Pulmonary artery endothelial cell (primary cell): ENCODE results near the gene BPGM. TPM values are rescaled to one million over a fixed set of nuclear protein-coding genes. Genes with fewer than 3 reads are reported as not detected.
"Not testable (repeated sequence)": the region's sequence is repeated elsewhere in the genome, so short reads cannot be mapped to it uniquely, and the experiment has no call there.

ENCODE experiments used
- DNase-seq: peaks from one replicate; pipeline ENCODE4 v3.0.0-alpha.2; 2011; ENCODE audit warnings: low read depth, low spot score
- total RNA-seq: library from RNA; depleted of rRNA; stranded (reverse); fragments of >200 nt; gene quantifications from 2 replicates; pipeline ENCODE4 v1.2.3, GENCODE V29; 2014

BPGM gene
- total RNA-seq, 1 donor from 2014 or later: 33.1 TPM

GRCh38 chr7:134662166-134662870 lies 15.7 kb downstream of the BPGM start:
- no peak for DNase-seq

GRCh38 chr7:134662871-134663205 lies 16.2 kb downstream of the BPGM start:
- no peak for DNase-seq

GRCh38 chr7:134665045-134665444 lies 18.4 kb downstream of the BPGM start:
- not testable (repeated sequence) for DNase-seq

- DNase-seq: no peak
These were observed 21.2 kb downstream of the BPGM start for GRCh38 chr7:134667899-134668298.

- DNase-seq: no peak
These were observed 22.7 kb downstream of the BPGM start for GRCh38 chr7:134669388-134669787.

GRCh38 chr7:134669845-134670373 lies 23.3 kb downstream of the BPGM start:
- DNase-seq: peak; percentile 96

GRCh38 chr7:134671609-134672008 lies 25.0 kb downstream of the BPGM start:
- DNase-seq: no peak

GRCh38 chr7:134674424-134674823 lies 27.8 kb downstream of the BPGM start:
- DNase-seq: no peak

GRCh38 chr7:134676743-134677142 lies 30.1 kb downstream of the BPGM start:
- DNase-seq: no peak

GRCh38 chr7:134678115-134678514 lies 31.5 kb downstream of the BPGM start:
- no peak for DNase-seq

GRCh38 chr7:134679006-134679405 lies 32.4 kb downstream of the BPGM start:
- DNase-seq: no peak

- DNase-seq: no peak
These were observed 37.5 kb downstream of the BPGM start for GRCh38 chr7:134684165-134684564.

- no peak for DNase-seq
These were observed 38.6 kb downstream of the BPGM start for GRCh38 chr7:134685250-134685649.

- no peak for DNase-seq
These were observed 40.1 kb downstream of the BPGM start for GRCh38 chr7:134686786-134687185.

- not testable (repeated sequence) for DNase-seq
These were observed 42.9 kb downstream of the BPGM start for GRCh38 chr7:134689550-134689949.

GRCh38 chr7:134690016-134690415 lies 43.4 kb downstream of the BPGM start:
- no peak for DNase-seq

- no peak for DNase-seq
These were observed 44.2 kb downstream of the BPGM start for GRCh38 chr7:134690614-134691504.

- DNase-seq: no peak
These were observed 45.1 kb downstream of the BPGM start for GRCh38 chr7:134691546-134692343.

GRCh38 chr7:134692344-134692705 lies 45.7 kb downstream of the BPGM start:
- DNase-seq: no peak

GRCh38 chr7:134693256-134693655 lies 46.6 kb downstream of the BPGM start:
- DNase-seq: no peak

GRCh38 chr7:134694299-134694698 lies 47.6 kb downstream of the BPGM start:
- no peak for DNase-seq

- no peak for DNase-seq
These were observed 48.1 kb downstream of the BPGM start for GRCh38 chr7:134694767-134695166.
